ENCODE results near the gene RBBP6. TPM values are rescaled to one million over a fixed set of nuclear protein-coding genes. Genes with fewer than 3 reads are reported as not detected.

The RBBP6 gene
- total and polyA plus RNA-seq, 9 donors = 21.6 to 44.2 (median 35.3) TPM

DNA sequence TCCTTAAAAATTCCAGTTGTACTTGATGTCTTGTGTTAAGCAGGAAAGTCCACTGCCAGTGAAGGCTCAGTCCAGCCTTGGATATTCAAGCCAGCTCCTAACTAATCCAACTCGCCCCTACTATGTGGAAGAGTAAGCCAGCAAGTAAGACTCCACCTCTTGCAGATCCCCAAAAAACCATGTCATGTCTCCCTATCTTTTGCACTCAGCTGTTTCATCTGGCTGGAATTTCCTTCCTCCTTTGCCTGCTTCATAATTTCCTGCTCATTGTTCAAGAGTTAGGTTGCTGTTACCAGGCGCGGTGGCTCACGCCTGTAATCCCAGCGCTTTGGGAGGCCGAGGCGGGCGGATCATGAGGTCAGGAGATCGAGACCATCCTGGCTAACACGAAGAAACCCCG lies 37.8 kb downstream of the RBBP6 start:
- 40% methylated on average over 1 of the region's 11 CpGs for WGBS (ENCODE audit: insufficient coverage)

DNA sequence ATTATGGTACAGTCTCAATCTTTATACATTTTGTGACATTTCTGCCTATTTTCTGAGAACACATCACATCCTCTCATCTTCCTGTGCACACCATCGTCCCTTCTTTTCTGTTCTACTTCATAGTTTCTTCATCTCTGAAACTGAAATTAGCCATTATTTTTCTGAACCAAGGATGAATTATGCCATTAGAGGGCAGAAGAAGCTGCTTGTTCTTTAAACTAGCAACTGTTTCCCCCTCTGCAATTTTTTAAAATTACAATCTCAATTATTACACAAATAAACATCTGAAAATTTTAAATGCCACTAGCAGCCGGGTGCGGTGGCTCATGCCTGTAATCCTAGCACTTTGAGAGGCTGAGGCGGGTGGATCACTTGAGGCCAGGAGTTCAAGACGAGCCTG lies 41.3 kb downstream of the RBBP6 start:
- 40% methylated on average over 1 of the region's 5 CpGs for WGBS (ENCODE audit: insufficient coverage)
- DNase-seq = peak; percentile 18

More for the DNA sequence above, 37.8 kb downstream of the RBBP6 start:
- H3K4me1 ChIP-seq (ENCODE audit: control insufficient read depth, insufficient read depth, low read length) = no peaks in the 10 kb centered on the region
- no peak for DNase-seq
- no peak overlapping the region for H3K27ac ChIP-seq (ENCODE audit: low read length)
- H3K36me3 ChIP-seq (ENCODE audit: control insufficient read depth, insufficient read depth, low read length) = no peaks in the 10 kb centered on the region
- H3K9me3 ChIP-seq (replicated peaks; ENCODE audit: control insufficient read depth, low read depth, low read length) = peaks cover 2% of the 10 kb centered on the region
- H3K27me3 ChIP-seq (ENCODE audit: control insufficient read depth, insufficient read depth, low read length) = no peaks in the 10 kb centered on the region
- H3K4me3 ChIP-seq (ENCODE audit: low read length) = no peak overlapping the region

DNA sequence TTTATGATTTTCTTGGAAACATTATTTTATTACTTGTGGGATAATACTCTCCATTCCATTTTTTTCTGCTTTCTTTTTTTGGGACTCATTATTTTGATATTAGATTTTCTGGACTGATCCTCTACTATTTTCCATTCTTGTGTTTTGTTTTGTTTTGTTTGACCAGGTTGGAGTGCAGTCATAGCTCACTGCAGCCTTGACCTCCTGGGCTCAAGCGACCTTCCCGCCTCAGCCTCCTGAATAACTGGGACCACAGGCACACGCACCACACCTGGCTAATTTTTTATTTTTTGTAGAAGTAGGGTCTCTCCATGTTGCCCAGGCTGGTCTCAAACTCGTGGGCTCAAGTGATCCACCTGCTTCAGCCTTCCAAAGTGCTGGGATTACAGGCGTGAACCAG lies 44.1 kb downstream of the RBBP6 start:
- 42% methylated on average over 2 of the region's 5 CpGs for WGBS (ENCODE audit: insufficient coverage)
- H3K9me3 ChIP-seq (replicated peaks; ENCODE audit: control insufficient read depth, low read depth, low read length) = no peaks in the 10 kb centered on the region
- no peak overlapping the region for H3K27ac ChIP-seq (ENCODE audit: low read length)
- no peak for DNase-seq
- no peaks in the 10 kb centered on the region for H3K36me3 ChIP-seq (ENCODE audit: control insufficient read depth, insufficient read depth, low read length)
- H3K4me1 ChIP-seq (ENCODE audit: control insufficient read depth, insufficient read depth, low read length) = no peaks in the 10 kb centered on the region
- H3K4me3 ChIP-seq (ENCODE audit: low read length) = no peak overlapping the region
- no peaks in the 10 kb centered on the region for H3K27me3 ChIP-seq (ENCODE audit: control insufficient read depth, insufficient read depth, low read length)

More for the DNA sequence above, 41.3 kb downstream of the RBBP6 start:
- no peak overlapping the region for H3K4me3 ChIP-seq (ENCODE audit: low read length)
- no peaks in the 10 kb centered on the region for H3K4me1 ChIP-seq (ENCODE audit: control insufficient read depth, insufficient read depth, low read length)
- no peak overlapping the region for H3K27ac ChIP-seq (ENCODE audit: low read length)
- H3K36me3 ChIP-seq (ENCODE audit: control insufficient read depth, insufficient read depth, low read length) = no peaks in the 10 kb centered on the region
- H3K27me3 ChIP-seq (ENCODE audit: control insufficient read depth, insufficient read depth, low read length) = no peaks in the 10 kb centered on the region
- no peaks in the 10 kb centered on the region for H3K9me3 ChIP-seq (replicated peaks; ENCODE audit: control insufficient read depth, low read depth, low read length)

DNA sequence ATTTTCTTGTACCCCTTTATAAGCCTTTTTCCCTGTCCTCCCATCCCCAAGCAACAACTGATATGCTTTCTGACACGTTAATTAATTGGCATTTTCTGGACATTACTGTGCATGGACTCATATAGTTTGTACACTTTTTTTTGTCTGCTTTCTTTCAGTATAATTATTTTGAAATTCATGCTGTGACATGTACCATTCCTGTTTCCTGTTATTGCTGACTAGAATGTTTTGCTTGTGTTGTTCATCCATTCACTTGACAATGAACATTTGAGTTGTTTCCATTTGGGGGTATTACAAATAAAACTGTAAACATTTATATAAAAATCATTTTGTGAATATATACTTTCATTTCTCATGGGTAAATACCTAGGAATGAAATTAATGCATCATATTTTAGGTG lies 50.6 kb downstream of the RBBP6 start:
- no peak for DNase-seq
- no peaks in the 10 kb centered on the region for H3K27me3 ChIP-seq (ENCODE audit: control insufficient read depth, insufficient read depth, low read length)
- H3K4me3 ChIP-seq (ENCODE audit: low read length) = no peak overlapping the region
- H3K36me3 ChIP-seq (ENCODE audit: control insufficient read depth, insufficient read depth, low read length) = no peaks in the 10 kb centered on the region
- H3K9me3 ChIP-seq (replicated peaks; ENCODE audit: control insufficient read depth, low read depth, low read length) = no peaks in the 10 kb centered on the region
- no CpG with 5 or more reads among the region's 1 CpG for WGBS (ENCODE audit: insufficient coverage)
- no peak overlapping the region for H3K27ac ChIP-seq (ENCODE audit: low read length)
- H3K4me1 ChIP-seq (ENCODE audit: control insufficient read depth, insufficient read depth, low read length) = no peaks in the 10 kb centered on the region

DNA sequence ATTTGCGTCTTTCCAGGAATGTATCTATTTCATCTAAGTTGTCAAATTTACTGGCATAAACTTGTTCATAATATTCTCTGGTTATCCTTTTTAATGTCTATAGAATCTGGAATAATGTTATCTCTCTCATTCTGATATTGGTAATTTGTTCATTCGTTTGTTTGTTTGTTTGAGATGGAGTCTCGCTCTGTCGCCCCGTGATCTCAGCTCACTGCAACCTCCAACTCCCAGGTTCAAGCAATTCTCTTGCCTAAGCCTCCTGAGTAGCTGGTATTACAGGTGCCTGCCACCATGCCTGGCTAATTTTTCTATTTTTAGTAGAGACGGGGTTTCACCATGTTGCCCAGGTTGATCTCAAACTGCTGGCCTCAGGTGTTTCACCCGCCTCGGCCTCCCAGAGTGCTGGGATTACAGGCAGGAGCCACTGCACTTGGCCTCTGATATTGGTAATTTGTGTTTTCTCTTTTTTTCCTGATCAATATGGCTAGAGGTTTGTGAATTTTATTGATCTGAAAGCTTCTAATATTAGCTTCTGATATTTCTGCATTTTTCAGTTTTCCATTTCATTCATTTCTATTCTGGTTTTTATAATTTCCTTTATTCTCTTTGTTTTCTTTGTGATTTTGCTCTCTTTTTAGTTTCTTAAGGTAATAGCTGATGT lies 59.5 kb downstream of the RBBP6 start:
- H3K27me3 ChIP-seq (ENCODE audit: control insufficient read depth, insufficient read depth, low read length) = peaks cover 2% of the 10 kb centered on the region
- H3K27ac ChIP-seq (ENCODE audit: low read length) = no peak overlapping the region
- no peaks in the 10 kb centered on the region for H3K36me3 ChIP-seq (ENCODE audit: control insufficient read depth, insufficient read depth, low read length)
- H3K4me1 ChIP-seq (ENCODE audit: control insufficient read depth, insufficient read depth, low read length) = no peaks in the 10 kb centered on the region
- no CpG with 5 or more reads among the region's 8 CpGs for WGBS (ENCODE audit: insufficient coverage)
- H3K4me3 ChIP-seq (ENCODE audit: low read length) = no peak overlapping the region
- no peaks in the 10 kb centered on the region for H3K9me3 ChIP-seq (replicated peaks; ENCODE audit: control insufficient read depth, low read depth, low read length)
- no peak for DNase-seq

DNA sequence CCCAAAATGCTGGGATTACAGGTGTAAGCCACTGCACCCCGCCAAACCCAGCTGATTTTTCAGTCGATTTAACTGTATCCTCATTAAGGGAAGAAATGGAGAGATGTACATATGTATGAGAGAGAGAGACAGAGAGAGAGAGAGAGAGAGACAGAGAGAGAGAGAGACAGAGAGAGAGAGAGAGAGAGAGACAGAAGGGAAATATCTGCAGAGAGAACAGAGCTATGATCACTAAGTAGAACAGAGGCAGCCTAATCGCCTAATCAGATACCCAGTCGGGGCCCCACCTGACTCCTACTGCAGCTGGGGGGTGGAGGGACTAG lies 70.0 kb downstream of the RBBP6 start:
- H3K4me1 ChIP-seq (ENCODE audit: control insufficient read depth, insufficient read depth, low read length) = peaks cover 11% of the 10 kb centered on the region
- DNase-seq = no peak
- no peak overlapping the region for H3K27ac ChIP-seq (ENCODE audit: low read length)
- H3K36me3 ChIP-seq (ENCODE audit: control insufficient read depth, insufficient read depth, low read length) = no peaks in the 10 kb centered on the region
- no peak overlapping the region for H3K4me3 ChIP-seq (ENCODE audit: low read length)
- H3K27me3 ChIP-seq (ENCODE audit: control insufficient read depth, insufficient read depth, low read length) = peaks cover 26% of the 10 kb centered on the region
- no peaks in the 10 kb centered on the region for H3K9me3 ChIP-seq (replicated peaks; ENCODE audit: control insufficient read depth, low read depth, low read length)
- 20% methylated on average over 3 of the region's 4 CpGs for WGBS (ENCODE audit: insufficient coverage)

DNA sequence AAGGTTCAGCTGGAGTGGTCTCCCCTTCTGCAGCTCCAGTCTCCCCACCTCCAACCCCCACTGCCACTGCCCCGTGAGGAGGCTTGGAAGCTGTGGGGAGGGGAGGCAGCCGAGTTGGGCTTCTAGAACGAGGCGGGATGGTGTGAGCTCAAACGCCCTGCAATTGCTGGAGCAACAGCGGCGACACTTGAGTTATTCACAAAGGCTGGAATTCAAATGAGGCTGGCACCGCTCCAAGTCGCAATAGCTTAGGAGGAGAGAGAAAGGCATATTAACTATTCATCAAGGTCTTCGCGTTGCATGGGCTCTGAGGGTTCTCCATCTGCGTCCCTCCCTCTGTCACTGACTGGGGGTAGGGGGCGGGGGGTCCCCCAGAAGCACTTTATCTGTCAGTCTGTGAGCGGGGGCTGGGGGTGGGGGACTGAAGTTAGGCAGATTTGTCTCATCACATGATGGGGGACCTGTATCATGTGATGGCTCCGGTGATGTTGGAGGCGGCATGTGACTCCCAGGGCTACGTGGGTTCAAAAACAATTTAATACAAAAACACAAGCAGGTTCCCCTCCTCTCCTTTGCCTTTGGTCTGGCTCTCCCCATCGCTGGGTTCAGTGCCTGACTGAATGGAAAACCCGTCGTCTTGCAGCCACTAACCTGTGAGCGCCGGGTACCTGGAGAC lies 70.5 kb downstream of the RBBP6 start:
- Histone ChIP-seq H3K36me3 (ENCODE audit: control insufficient read depth, insufficient read depth, low read length) (no peaks in the 10 kb centered on the region), H3K27me3 (ENCODE audit: control insufficient read depth, insufficient read depth, low read length) (peaks cover 26% of the 10 kb centered on the region), H3K4me1 (ENCODE audit: control insufficient read depth, insufficient read depth, low read length) (peaks cover 11% of the 10 kb centered on the region), H3K9me3 (replicated peaks; ENCODE audit: control insufficient read depth, low read depth, low read length) (no peaks in the 10 kb centered on the region), H3K4me3 (ENCODE audit: low read length) (no peak overlapping the region), H3K27ac (ENCODE audit: low read length) (no peak overlapping the region)
- DNase-seq = peak; percentile 72
- WGBS (ENCODE audit: insufficient coverage) = 3% methylated on average over 12 of the region's 22 CpGs

DNA sequence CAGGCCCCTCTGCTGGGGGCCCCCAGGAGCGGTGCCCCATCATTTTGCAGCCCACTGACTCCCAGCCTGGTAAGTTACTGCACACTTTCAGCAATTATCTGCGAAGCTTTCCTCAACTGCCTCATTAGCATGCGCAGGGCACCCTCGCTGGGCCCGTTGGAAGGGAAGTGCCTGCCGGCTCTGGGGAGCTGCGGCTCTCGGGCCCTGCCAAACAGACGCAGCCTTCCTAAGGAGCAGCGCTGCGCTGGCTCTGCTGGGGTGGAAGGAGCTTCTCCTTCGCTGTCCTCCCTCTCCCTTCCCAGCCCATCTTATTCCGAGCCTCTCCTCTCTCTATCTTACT lies 71.0 kb downstream of the RBBP6 start:
- Histone ChIP-seq H3K36me3 (ENCODE audit: control insufficient read depth, insufficient read depth, low read length) (no peaks in the 10 kb centered on the region), H3K27me3 (ENCODE audit: control insufficient read depth, insufficient read depth, low read length) (peaks cover 26% of the 10 kb centered on the region), H3K27ac (ENCODE audit: low read length) (no peak overlapping the region), H3K9me3 (replicated peaks; ENCODE audit: control insufficient read depth, low read depth, low read length) (no peaks in the 10 kb centered on the region), H3K4me1 (ENCODE audit: control insufficient read depth, insufficient read depth, low read length) (peaks cover 11% of the 10 kb centered on the region), H3K4me3 (ENCODE audit: low read length) (no peak overlapping the region)
- WGBS (ENCODE audit: insufficient coverage) = 0% methylated on average over 9 of the region's 13 CpGs
- peak; percentile 12 for DNase-seq

DNA sequence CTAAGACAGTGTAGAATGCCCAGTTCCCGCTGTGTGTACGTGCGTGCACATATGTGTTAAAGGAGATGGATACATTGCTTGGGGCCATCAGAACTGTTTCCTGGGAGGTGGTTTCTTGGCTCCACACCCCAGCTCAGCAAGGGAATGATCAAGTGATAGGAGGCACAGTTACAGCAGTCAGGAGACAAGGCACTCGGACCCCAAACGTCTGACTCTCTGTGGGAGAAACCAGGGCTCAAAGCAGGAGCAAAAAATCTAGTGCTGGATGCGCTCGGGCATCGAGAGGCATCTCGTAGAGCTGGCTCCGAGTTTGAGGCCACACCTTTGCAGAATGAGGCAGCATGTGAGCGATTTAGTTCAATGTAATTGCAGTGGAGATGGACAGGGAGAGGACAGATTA lies 71.9 kb downstream of the RBBP6 start:
- DNase-seq = no peak
- WGBS (ENCODE audit: insufficient coverage) = 77% methylated on average over 11 of the region's 11 CpGs
- H3K4me1 ChIP-seq (ENCODE audit: control insufficient read depth, insufficient read depth, low read length) = peaks cover 11% of the 10 kb centered on the region
- no peak overlapping the region for H3K4me3 ChIP-seq (ENCODE audit: low read length)
- H3K27me3 ChIP-seq (ENCODE audit: control insufficient read depth, insufficient read depth, low read length) = peaks cover 26% of the 10 kb centered on the region
- H3K36me3 ChIP-seq (ENCODE audit: control insufficient read depth, insufficient read depth, low read length) = no peaks in the 10 kb centered on the region
- H3K9me3 ChIP-seq (replicated peaks; ENCODE audit: control insufficient read depth, low read depth, low read length) = no peaks in the 10 kb centered on the region
- no peak overlapping the region for H3K27ac ChIP-seq (ENCODE audit: low read length)

DNA sequence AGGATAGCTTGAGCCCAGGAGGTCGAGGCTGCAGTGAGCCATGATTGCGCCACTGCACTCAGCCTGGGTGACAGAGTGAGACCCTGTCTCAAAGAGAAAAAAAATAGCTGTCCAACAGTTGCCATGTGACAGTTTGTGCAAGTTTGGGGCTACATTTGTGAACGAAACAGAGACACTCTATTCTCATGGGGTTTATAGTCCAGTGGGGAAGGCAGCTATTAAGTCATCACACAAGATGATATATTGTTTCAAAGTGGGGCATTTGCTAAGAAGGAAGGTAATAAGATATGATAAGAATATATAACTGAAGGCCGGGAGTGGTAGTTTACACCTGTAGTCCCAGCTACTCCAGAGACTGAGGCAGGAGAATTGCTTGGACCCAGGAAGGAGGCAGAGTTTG lies 73.3 kb downstream of the RBBP6 start:
- H3K27me3 ChIP-seq (ENCODE audit: control insufficient read depth, insufficient read depth, low read length) = peaks cover 24% of the 10 kb centered on the region
- DNase-seq = no peak
- no peak overlapping the region for H3K27ac ChIP-seq (ENCODE audit: low read length)
- 93% methylated on average over 2 of the region's 4 CpGs for WGBS (ENCODE audit: insufficient coverage)
- H3K9me3 ChIP-seq (replicated peaks; ENCODE audit: control insufficient read depth, low read depth, low read length) = no peaks in the 10 kb centered on the region
- H3K36me3 ChIP-seq (ENCODE audit: control insufficient read depth, insufficient read depth, low read length) = no peaks in the 10 kb centered on the region
- H3K4me3 ChIP-seq (ENCODE audit: low read length) = no peak overlapping the region
- peaks cover 11% of the 10 kb centered on the region for H3K4me1 ChIP-seq (ENCODE audit: control insufficient read depth, insufficient read depth, low read length)
